Measurements from ENCODE around the gene CENPB.

Gene CENPB

GRCh38 chr20:3749087-3749688 is 37.4 kb downstream of the CENPB start:
- DNase-seq (ENCODE audit: low read depth, low spot score), result no peak

GRCh38 chr20:3748073-3748472 is 38.5 kb downstream of the CENPB start:
- no peak for DNase-seq (ENCODE audit: low read depth, low spot score)

- DNase-seq (ENCODE audit: low read depth, low spot score), result no peak
These were observed 39.1 kb downstream of the CENPB start for GRCh38 chr20:3747471-3747870.

GRCh38 chr20:3745686-3746173 is 40.8 kb downstream of the CENPB start:
- no peak for DNase-seq (ENCODE audit: low read depth, low spot score)

- DNase-seq (ENCODE audit: low read depth, low spot score), result no peak
These were observed 41.5 kb downstream of the CENPB start for GRCh38 chr20:3744806-3745685.

- DNase-seq (ENCODE audit: low read depth, low spot score), result no peak
These were observed 42.5 kb downstream of the CENPB start for GRCh38 chr20:3744037-3744436.

DNA sequence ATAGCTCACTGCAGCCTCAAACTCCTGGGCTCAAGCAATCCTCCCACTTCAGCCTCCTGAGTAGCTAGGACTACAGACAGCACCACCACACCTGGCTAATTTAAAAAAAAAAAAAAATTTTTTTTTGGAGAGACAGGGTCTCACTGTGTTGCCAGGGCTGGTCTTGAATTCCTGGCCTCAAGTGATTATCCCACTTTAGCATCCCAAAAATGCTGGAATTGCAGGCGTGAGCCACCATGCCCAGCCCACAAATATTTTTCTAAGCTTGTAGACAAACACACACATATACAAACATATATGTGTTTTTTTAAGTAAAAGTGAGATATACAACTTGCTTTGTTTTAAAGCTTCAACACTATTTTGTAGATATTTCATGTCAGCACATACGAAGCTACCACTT is 43.3 kb downstream of the CENPB start:
- DNase-seq (ENCODE audit: low read depth, low spot score), result no peak

GRCh38 chr20:3741836-3742458 is 44.6 kb downstream of the CENPB start:
- no peak for DNase-seq (ENCODE audit: low read depth, low spot score)

DNA sequence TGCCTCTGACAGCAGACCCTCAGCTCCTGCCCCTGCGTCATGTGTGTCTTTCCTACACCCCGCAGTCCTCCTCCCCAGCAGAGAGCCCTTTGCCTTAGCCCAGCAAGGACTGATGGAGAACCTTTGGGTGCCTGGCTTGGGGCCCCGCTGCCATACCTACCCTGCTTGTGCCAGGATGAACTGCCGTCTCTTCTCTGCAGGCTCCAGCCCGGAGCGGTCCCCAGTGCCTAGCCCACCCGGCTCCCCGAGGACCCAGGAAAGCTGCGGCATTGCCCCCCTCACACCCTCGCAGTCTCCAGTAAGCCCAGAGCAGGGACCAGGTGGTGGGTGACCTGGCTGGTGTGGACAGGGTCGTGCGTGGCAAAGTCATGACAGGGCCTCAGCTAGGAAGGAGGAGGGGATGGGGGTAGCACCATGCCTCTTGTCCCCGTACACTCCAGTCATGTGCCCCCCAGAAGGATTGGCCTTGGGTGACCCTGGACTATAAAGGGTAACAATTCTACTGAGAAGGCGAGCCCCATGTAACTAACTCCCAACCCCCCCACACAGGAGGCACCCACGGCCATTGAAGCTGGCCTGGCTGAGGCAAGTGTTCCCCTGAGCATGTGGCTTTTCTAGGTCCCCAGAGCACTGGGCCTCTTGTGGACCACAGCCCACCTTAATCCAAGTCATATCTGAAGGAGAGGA is 45.8 kb downstream of the CENPB start:
- DNase-seq (ENCODE audit: low read depth, low spot score), result no peak

GRCh38 chr20:3739926-3740451 is 46.6 kb downstream of the CENPB start:
- no peak for DNase-seq (ENCODE audit: low read depth, low spot score)

DNA sequence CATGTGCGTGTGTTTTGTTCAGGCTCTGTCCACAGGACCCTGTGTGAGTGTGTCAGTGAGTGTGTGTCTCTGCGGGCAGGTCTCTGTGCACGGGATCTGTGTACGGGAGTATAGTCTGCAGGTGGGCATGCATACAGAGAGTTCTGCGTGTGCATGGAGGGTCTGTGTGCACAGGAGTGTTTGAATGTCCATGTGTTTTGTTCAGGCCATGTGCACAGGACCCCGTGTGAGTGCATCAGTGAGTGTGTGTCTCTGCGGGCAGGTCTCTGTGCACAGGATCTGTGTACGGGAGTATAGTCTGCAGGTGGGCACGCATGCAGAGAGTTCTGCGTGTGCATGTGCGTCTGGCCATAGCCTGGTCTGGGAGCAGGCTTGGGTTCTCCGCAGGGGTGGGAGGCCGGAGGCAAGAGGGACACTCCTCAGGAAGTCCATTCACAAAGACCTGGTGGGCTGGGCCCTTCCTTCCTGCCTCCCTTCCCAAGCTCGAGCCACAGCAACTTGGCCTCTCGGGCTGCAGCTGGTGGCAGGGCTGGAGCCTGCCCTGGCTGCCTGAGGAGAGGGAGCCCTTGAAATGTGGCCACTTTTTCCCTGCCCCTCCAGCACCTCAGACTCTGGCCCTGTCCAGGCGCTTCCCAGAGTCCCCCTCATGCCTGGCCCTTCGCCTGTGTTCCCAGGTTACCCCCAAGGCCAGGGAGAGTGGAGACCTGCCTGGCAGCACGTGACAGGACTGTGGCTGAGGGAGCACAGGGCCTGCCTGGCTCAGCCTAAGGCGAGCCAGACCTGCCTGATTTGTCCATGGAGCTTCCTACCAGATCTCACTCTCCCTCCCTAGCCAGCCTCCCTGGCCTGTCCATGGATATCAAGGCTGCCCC is 47.2 kb downstream of the CENPB start:
- no peak for DNase-seq (ENCODE audit: low read depth, low spot score)

- no peak for DNase-seq (ENCODE audit: low read depth, low spot score)
These were observed 48.2 kb downstream of the CENPB start for GRCh38 chr20:3738111-3739053.

DNA sequence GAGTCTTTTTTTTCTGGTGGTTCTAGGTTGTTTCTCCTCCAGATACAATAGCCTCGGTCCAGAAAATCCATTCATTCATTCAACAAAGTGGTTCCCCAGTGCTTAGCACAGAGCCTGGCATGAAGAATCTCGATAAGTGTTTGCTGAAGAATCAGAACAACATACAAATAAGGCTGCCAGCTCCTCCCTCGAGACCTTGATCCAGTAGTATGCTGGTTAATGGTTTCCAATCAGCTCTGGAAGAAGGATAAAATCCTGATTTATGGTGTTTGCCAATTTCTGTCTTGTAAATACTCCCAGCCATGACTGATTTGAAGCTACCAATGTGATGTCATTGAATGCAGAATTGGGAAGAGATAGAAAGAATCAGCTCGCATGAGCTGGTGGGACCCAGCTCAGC is 50.8 kb downstream of the CENPB start:
- DNase-seq (ENCODE audit: low read depth, low spot score), result no peak

DNA sequence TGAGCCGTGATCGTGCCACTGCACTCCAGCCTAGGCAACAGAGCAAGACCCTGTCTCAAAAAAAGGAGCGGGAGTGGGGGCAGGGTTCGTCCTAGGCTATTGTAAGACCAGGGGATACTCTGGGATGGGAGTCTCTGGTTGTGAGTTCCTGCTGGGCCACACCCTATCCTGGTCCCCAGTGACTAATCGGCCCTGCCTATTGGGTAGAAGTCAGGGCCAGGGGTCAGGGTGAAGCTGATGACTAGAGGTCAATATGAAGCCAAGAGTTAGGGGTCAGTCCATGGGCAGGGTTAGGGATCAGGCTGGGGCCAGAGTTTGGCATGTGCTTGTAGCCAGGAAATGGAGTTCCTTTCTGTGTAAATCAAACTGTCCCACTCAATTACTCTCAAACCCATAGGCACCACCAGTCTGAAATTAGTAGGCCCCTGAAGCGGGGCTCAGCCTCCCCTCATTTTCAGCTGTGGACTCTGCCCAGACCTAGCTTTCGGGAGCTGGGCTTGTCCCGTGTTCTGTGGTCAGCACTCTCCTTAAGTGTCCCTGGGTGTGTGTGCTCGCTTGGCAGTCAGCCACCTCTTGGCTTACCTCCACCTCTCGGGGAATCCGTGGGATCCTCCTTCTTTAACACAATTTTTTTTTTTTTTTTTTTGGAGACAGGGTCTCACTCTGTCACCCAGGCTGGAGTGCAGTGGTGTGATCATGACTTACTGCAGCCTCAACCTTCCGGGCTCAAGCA is 52.3 kb downstream of the CENPB start:
- DNase-seq (ENCODE audit: low read depth, low spot score), result no peak
